Transverse colon (tissue), 4 donors: ENCODE measurements around the gene RSPH4A.

Source experiments
- CTCF ChIP-seq, 5 experiments: fragments of 200-600 bp in 3 of 5; fragments of 450-650 bp in 2 of 5; sonication (generic) in 3 of 5; IDR thresholded peaks; 1 replicate in 2 of 5; 2 replicates in 3 of 5; pipeline ENCODE4 v1.5.1; 2016 to 2017; ENCODE audit warnings: antibody characterized with exemption in 5 of 5, inconsistent platforms in 3 of 5, mild to moderate bottlenecking in 2 of 5, moderate library complexity in 1 of 5
- POLR2A ChIP-seq: fragments of 450-650 bp; IDR thresholded peaks from one replicate; pipeline ENCODE4 v1.6.1; 2016; ENCODE audit warnings: antibody characterized with exemption, mild to moderate bottlenecking, moderate library complexity
- POLR2AphosphoS5 ChIP-seq, 3 donors: sonication (generic); formaldehyde crosslinking; IDR thresholded peaks; one replicate each; pipeline ENCODE4 v1.6.1; 2016; ENCODE audit warnings: antibody characterized with exemption in 3 of 3

GRCh38 chr6:116586738-116587137, 29.5 kb upstream of the RSPH4A start:
- no peak for TF ChIP-seq CTCF (IDR thresholded peaks at IDR 0.05)
- TF ChIP-seq POLR2A: no peak
- no peak for TF ChIP-seq POLR2AphosphoS5 (IDR thresholded peaks at IDR 0.05)
